ENCODE measurements around the gene SEMA3F.

Gene SEMA3F

GRCh38 chr3:50132421-50133282 lies 22.5 kb upstream of the SEMA3F start:
- DNase-seq (ENCODE audit: low read depth in 2 of 2): no peak

- DNase-seq (ENCODE audit: low read depth in 2 of 2): no peak
Observed at GRCh38 chr3:50133283-50133615, 21.9 kb upstream of the SEMA3F start.

GRCh38 chr3:50134367-50134766 lies 20.8 kb upstream of the SEMA3F start:
- DNase-seq (ENCODE audit: low read depth in 2 of 2): no peak

- DNase-seq (ENCODE audit: low read depth in 2 of 2): no peak
Observed at GRCh38 chr3:50135964-50136363, 19.2 kb upstream of the SEMA3F start.

- no peak for DNase-seq (ENCODE audit: low read depth in 2 of 2)
Observed at GRCh38 chr3:50136714-50137405, 18.3 kb upstream of the SEMA3F start.

GRCh38 chr3:50137531-50137930 lies 17.6 kb upstream of the SEMA3F start:
- no peak for DNase-seq (ENCODE audit: low read depth in 2 of 2)

GRCh38 chr3:50138266-50139200 lies 16.6 kb upstream of the SEMA3F start:
- no peak for DNase-seq (ENCODE audit: low read depth in 2 of 2)

- no peak for DNase-seq (ENCODE audit: low read depth in 2 of 2)
Observed at GRCh38 chr3:50139308-50139707, 15.8 kb upstream of the SEMA3F start.

GRCh38 chr3:50139718-50140423 lies 15.3 kb upstream of the SEMA3F start:
- no peak for DNase-seq (ENCODE audit: low read depth in 2 of 2)

GRCh38 chr3:50140990-50141389 lies 14.1 kb upstream of the SEMA3F start:
- DNase-seq (ENCODE audit: low read depth in 2 of 2): no peak

- DNase-seq (ENCODE audit: low read depth in 2 of 2): no peak
Observed at GRCh38 chr3:50146316-50146901, 8.7 kb upstream of the SEMA3F start.

- DNase-seq (ENCODE audit: low read depth in 2 of 2): no peak
Observed at GRCh38 chr3:50147016-50147415, 8.1 kb upstream of the SEMA3F start.

- DNase-seq (ENCODE audit: low read depth in 2 of 2): no peak
Observed at GRCh38 chr3:50147447-50147846, 7.7 kb upstream of the SEMA3F start.

- no peak for DNase-seq (ENCODE audit: low read depth in 2 of 2)
Observed at GRCh38 chr3:50147861-50148260, 7.3 kb upstream of the SEMA3F start.

- no peak for DNase-seq (ENCODE audit: low read depth in 2 of 2)
Observed at GRCh38 chr3:50150404-50150750, 4.7 kb upstream of the SEMA3F start.

GRCh38 chr3:50150863-50151686 lies 4.0 kb upstream of the SEMA3F start:
- DNase-seq (ENCODE audit: low read depth in 2 of 2): no peak

GRCh38 chr3:50151728-50152127 lies 3.4 kb upstream of the SEMA3F start:
- no peak for DNase-seq (ENCODE audit: low read depth in 2 of 2)

GRCh38 chr3:50153782-50154475 lies 1.2 kb upstream of the SEMA3F start:
- DNase-seq (ENCODE audit: low read depth in 2 of 2): no peak

- no peak for DNase-seq (ENCODE audit: low read depth in 2 of 2)
Observed at GRCh38 chr3:50154476-50154839, 666 bp upstream of the SEMA3F start.

- DNase-seq (ENCODE audit: low read depth in 2 of 2): no peak
Observed at GRCh38 chr3:50155491-50155878, 361 bp downstream of the SEMA3F start.

Measured in stimulated activated CD4-positive, alpha-beta T cell treated with anti-CD3 and anti-CD28 coated beads, Interleukin-15, amount 100 ng/mL, for 48 hours (primary cell).